ENCODE measurements around the gene ZNF285.
"Not testable (repeated sequence)": the region's sequence is repeated elsewhere in the genome, so short reads cannot be mapped to it uniquely, and the experiment has no call there.

ZNF285 gene

GRCh38 chr19:44401139-44402115 is at the start of gene ZNF285:
Gene ZNF285 (minus strand): TSS chr19:44401608. CDS start chr19:44397213, 4,395 bp downstream.
- DNase-seq, result no peak

GRCh38 chr19:44447916-44448674 is 46.7 kb upstream of the ZNF285 start, which contains the start of gene ZNF229:
Gene ZNF229 (minus strand): TSS chr19:44448472. CDS start chr19:44442847, 5,625 bp downstream.
- no peak for DNase-seq

DNA sequence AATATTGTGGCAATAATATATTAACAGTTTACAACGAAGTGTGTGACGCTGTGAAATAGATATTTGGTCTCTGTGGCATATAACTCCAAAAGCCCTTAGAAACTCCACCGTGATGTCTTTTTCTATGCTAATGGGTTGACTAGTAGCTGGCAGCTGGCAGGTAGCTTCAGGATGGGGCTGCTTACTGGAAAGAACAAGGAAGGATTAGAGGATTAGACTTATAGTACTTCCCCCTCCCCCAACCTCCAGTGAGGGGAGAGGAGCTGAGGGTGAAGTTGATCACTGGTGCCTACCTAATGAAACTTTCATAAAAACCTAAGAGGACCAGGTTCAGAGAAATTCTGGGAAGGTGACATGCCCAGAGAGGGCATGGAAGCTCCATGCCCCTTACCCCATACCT is 37.0 kb upstream of the ZNF285 start:
- no peak for DNase-seq

- DNase-seq, result no peak
Observed at GRCh38 chr19:44435441-44435840, 34.0 kb upstream of the ZNF285 start.

- DNase-seq, result no peak
Observed at GRCh38 chr19:44430956-44431355, 29.5 kb upstream of the ZNF285 start.

DNA sequence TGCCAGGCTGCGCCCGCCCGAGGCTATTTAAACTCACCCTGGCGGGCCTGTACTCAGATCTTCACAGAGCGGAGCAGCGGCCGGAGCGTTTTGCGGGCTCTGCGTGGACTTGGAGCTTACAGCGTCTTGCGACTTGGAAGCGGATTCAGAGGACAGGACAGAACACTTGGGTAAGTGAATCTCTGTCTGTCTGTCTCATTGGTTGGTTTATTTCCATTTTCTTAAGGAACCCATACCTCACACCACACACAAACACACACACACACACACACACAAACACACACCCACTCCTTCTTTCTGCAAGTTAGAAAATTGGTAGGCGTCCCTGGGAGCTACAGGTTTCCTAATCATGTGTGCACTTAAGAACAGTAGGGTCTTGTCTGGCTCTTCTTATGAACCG is 14.1 kb upstream of the ZNF285 start:
- not testable (repeated sequence) for DNase-seq

GRCh38 chr19:44389268-44389667 is 12.1 kb downstream of the ZNF285 start:
- DNase-seq, result not testable (repeated sequence)

GRCh38 chr19:44374789-44375188 is 26.6 kb downstream of the ZNF285 start:
- DNase-seq, result no peak

DNA sequence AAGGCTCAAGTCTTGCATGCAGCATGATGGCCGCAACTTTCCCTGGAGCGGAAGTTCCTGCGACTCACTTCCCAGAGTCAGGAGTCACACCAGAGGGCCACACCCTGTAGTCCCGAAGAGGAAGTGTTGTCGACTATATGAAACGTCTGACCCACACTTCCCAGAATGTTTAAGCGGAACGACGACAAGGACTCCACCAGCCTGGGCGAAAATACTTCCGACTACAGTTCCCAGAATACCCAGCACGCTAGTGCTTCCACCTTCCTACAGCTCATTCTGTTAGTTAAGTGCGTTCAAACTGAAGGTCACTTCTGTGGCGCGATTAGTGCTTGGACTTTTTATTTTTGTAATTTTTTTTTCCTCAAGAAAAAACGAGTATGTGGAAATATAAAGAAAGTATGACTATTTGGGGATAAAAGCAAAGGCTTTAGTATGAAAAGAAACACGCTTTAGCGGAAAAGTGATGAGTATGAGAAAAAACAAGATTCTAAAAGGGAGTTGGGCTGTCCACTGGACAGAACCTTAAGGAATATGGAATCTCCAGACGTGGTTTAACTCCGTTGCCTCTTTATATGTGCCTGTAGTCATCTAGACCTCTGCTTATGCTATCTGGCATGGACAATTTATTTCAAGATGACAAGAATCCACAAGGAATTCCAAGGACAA is 29.5 kb downstream of the ZNF285 start:
- DNase-seq, result no peak

GRCh38 chr19:44367024-44367423 is 34.4 kb downstream of the ZNF285 start:
- DNase-seq, result no peak

DNA sequence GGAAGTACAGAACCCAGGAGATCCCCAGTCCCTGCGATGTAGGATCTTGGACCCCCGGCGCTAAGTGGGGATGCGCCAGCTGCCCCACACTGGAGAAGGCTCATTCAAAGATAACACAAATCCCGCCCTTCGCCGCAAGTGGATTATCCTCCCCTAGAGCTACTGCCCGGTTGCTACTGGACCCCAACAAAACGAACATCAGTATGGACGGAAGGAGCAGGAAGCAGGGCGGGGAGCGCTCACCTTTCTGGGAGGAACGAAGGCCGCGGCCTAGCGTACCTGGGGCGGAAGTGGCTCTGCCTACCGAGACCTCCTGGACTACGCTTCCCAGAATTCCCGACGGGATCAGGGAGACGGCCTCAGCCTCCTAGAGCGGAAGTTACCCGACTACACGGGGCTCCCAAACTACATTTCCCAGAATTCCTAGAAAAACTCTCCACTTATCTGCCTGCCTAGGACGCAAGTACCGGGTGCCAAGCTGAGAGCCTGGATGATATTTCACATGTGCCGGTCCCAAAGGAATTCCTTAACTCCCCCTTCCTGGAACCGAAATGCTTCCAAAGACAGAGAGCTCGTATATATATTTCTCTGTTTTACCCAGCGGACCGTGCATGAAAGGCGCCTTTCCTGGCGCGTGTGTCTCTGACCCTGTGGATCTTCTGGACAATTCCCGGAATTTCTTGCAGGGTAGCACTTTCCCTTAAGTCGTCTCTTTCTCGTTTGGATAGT is 44.9 kb downstream of the ZNF285 start, which contains the start of gene ZNF112:
ZNF112 (minus strand) TSS at position 298 of the 729 bp plus-strand sequence. CDS start 16,141 bp downstream, outside the sequence.
- peak; percentile 93 for DNase-seq

- no peak for DNase-seq
Observed at GRCh38 chr19:44346556-44346955, 54.9 kb downstream of the ZNF285 start.

GRCh38 chr19:44345959-44346358 is 55.4 kb downstream of the ZNF285 start:
- DNase-seq, result peak; percentile 77

DNA sequence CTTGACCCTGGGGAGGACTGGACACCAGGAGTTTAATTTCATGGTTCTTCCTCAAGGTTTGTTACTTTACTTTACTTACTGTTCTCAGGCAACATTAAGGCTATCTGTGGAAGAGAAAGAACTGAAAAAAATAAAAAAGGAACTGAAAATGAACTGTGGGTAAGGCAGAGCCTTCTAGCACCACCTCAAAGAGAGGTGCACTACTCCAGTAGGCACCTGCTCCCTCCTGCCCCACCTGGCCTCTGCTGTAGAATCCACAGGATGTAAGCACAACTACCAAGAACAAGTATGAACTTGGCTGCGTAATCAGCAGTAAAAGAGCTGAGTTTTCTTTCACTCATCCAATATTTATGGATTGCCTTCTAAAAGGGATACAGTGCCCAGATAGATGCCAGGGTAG is 57.2 kb downstream of the ZNF285 start:
- DNase-seq, result no peak

DNA sequence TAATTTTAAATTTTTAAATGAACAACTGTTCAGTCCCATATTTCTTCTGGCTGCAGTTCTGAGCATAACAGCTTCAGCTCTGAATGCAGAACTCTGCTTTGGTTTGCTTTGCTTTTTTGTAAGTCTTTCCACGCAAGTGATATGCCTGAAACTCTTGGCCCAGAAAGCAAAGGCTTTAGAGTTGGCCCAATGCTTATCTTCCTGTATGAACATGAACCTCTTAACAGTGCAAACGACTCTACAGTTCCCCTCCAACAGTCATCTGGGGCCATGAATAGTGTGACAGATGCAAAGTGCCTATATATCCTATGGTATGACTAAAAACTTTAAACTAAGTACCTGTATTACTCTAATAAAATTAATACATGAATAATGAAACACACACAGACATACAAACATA is 59.6 kb downstream of the ZNF285 start:
- no peak for DNase-seq

DNA sequence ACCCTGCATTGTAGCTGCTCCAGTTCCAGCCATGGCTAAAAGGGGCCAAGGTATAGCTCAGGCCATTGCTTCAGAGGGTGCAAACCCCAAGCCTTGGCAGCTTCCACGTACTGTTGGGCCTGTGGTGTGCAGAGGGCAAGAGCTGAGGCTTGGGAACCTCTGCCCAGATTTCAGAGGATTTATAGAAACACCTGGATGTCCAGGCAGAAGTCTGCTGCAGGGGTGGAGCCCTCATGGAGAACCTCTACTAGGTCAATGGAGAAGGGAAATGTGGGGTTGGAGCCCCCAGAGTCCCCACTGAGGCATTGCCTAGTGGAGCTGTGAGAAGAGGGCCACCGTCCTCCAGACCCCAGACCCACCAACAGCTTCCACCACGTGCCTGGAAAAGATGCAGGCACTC is 66.8 kb downstream of the ZNF285 start:
- not testable (repeated sequence) for DNase-seq
